Panc1 (cell line): Measurements from ENCODE around the gene CHTF18.

Experiments
- POLR2AphosphoS5 ChIP-seq: IDR thresholded peaks from 2 replicates; pipeline ENCODE4 v1.6.1; 2012; ENCODE audit warnings: mild to moderate bottlenecking, low read depth, low read length, moderate library complexity
- SIN3A ChIP-seq: IDR thresholded peaks from 2 replicates; pipeline ENCODE4 v1.6.1; 2012; ENCODE audit warnings: low read depth, mild to moderate bottlenecking, low read length, moderate library complexity, borderline replicate concordance; ENCODE audit not compliant: insufficient read depth
- TF ChIP-seq, protein P1 (sequence below): fragments of 450-650 bp; IDR thresholded peaks from 2 replicates; pipeline ENCODE4 v1.5.1; 2017; ENCODE audit warnings: mild to moderate bottlenecking

DNA sequence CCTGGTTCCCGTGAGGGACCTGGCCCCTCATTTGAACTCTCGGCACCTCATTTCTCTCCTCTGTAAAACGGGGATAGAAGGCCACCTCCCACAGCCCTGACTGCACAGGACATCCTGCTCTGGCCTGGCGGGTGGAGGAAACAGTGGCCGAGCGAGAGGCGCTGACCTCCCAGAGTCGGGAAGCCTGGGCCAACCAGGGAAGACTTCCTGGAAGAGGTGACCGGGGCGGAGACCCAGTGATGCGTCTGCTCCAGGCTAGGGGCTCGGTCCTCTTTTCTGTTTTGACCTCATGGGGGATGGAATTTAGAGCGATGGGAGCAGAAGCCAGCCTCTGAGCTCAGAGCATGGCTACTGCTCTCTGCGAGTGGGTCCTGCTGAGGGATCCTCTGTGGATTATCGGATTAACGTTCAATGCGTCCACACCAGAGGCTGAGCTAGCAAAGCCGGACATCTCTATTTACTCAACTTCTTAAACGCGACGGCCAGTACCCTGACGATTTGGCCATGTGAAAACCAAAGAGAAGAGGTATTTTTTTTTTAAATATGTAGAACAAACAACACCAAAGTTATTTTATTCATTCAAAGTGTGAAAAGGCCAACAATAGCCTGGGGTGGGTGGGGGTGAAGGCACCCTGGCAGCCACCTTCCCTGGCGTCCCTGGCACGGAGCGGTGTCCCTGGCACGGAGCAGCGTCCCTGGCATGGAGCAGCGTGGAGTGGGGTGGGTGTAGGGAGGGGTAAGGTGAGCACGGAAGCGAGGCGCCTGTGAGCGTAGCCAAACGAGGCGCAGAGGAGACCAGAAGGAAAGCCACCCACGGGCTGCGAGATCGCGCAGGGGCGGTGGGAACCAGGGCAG lies 37.0 kb upstream of the CHTF18 start:
- TF ChIP-seq, protein P1, sequence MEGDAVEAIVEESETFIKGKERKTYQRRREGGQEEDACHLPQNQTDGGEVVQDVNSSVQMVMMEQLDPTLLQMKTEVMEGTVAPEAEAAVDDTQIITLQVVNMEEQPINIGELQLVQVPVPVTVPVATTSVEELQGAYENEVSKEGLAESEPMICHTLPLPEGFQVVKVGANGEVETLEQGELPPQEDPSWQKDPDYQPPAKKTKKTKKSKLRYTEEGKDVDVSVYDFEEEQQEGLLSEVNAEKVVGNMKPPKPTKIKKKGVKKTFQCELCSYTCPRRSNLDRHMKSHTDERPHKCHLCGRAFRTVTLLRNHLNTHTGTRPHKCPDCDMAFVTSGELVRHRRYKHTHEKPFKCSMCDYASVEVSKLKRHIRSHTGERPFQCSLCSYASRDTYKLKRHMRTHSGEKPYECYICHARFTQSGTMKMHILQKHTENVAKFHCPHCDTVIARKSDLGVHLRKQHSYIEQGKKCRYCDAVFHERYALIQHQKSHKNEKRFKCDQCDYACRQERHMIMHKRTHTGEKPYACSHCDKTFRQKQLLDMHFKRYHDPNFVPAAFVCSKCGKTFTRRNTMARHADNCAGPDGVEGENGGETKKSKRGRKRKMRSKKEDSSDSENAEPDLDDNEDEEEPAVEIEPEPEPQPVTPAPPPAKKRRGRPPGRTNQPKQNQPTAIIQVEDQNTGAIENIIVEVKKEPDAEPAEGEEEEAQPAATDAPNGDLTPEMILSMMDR, result no peak
- TF ChIP-seq POLR2AphosphoS5, result no peak
- no peak for TF ChIP-seq SIN3A
